Fibroblast of mammary gland (primary cell): ENCODE data around the gene UGGT2.

Source experiments
- DNase-seq: peaks from one replicate; pipeline ENCODE4 v3.0.0-alpha.2; 2010; ENCODE audit warnings: low read depth
- H3K4me3 ChIP-seq: 2 replicates; pipeline ENCODE4 v1.5.1; 2011; ENCODE audit warnings: low read depth, mild to moderate bottlenecking, low read length, moderate library complexity; ENCODE audit not compliant: control insufficient read depth
- TF ChIP-seq, protein P1 (sequence below): conservative IDR thresholded peaks from 2 replicates; pipeline ENCODE4 v1.5.1; 2011; ENCODE audit warnings: low read depth, low read length, inconsistent platforms; ENCODE audit not compliant: control insufficient read depth, insufficient read depth

UGGT2 gene

DNA sequence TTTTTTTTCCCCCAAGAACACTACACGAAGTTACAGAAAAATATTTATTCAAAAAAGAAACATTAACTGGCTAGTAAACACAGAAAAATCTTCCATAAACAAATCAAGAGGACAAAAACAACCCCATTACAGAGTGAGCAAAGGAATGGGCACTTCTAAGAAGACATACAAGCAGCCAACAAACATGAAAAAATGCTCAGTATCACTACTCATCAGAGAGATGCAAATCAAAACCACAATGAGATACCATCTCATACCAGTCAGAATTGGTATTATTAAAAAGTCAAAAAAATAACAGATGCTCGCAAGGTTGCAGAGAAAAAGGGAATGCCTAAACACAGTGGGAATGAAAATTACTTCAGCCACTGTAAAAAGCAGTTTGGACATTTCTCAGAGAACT, 131.7 kb downstream of the UGGT2 start:
- peak; percentile 6 for DNase-seq
- H3K4me3 ChIP-seq: no peak overlapping the region
- TF ChIP-seq, protein P1, sequence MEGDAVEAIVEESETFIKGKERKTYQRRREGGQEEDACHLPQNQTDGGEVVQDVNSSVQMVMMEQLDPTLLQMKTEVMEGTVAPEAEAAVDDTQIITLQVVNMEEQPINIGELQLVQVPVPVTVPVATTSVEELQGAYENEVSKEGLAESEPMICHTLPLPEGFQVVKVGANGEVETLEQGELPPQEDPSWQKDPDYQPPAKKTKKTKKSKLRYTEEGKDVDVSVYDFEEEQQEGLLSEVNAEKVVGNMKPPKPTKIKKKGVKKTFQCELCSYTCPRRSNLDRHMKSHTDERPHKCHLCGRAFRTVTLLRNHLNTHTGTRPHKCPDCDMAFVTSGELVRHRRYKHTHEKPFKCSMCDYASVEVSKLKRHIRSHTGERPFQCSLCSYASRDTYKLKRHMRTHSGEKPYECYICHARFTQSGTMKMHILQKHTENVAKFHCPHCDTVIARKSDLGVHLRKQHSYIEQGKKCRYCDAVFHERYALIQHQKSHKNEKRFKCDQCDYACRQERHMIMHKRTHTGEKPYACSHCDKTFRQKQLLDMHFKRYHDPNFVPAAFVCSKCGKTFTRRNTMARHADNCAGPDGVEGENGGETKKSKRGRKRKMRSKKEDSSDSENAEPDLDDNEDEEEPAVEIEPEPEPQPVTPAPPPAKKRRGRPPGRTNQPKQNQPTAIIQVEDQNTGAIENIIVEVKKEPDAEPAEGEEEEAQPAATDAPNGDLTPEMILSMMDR: no peak

DNA sequence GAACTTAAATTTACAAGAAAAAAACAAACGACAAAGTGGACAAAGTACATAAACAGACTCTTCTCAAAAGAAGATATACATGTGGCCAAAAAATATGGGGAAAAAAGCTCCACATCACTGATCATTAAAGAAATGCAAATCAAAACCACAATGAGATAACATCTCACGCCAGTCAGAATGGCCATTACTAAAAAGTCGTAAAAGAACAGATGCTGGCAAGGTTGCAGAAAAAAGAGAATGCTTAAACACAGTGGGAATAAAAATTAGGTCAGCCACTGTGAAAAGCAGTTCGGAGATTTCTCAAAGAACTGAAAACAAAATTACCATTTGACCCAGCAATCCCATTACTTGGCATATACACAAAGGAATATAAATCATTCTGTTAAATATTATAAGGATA, 132.7 kb downstream of the UGGT2 start:
- TF ChIP-seq, protein P1: no peak
- DNase-seq: no peak
- no peak overlapping the region for H3K4me3 ChIP-seq

DNA sequence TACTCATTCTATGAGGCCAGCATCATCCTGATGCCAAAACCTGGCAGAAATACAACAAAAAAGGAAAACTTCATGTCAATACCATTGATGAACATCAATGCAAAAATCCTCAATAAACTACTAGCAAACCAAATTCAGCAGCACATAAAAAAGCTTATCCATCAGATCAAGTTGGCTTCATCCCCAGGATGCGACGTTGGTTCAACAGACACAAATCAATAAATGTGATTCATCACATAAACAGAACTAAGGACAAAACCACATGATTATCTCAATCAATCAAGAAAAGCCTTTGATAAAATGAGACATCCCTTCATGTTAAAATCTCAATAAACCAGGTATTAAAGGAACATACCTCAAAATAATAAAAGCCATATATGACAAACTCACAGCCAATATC, 134.3 kb downstream of the UGGT2 start:
- DNase-seq: no peak
- TF ChIP-seq, protein P1: no peak
- no peak overlapping the region for H3K4me3 ChIP-seq

DNA sequence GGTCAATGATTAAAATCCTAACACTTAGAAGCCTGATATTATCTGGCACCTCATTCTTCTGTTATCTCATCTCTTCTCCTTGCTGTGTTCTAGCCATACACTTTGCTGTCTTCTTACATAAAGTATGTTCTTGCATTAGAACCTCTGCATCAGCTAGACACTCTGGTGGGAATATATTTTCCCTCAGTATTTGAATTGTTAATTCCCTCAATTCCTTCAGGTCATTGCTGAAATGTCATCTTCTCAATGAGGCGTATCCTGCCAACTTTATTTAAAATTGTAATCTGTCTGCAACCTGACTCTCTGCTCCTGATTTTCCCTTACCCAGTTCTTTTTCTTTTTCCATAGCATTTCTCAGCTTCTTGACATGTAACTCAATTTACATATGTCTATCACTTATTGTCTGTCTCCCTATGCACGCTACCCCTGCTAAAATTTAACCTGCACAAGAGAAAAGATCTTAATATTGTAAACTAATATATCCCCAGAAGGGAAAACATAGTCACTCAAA, 138.2 kb downstream of the UGGT2 start:
- DNase-seq: no peak
- TF ChIP-seq, protein P1: no peak
- H3K4me3 ChIP-seq: no peak overlapping the region

DNA sequence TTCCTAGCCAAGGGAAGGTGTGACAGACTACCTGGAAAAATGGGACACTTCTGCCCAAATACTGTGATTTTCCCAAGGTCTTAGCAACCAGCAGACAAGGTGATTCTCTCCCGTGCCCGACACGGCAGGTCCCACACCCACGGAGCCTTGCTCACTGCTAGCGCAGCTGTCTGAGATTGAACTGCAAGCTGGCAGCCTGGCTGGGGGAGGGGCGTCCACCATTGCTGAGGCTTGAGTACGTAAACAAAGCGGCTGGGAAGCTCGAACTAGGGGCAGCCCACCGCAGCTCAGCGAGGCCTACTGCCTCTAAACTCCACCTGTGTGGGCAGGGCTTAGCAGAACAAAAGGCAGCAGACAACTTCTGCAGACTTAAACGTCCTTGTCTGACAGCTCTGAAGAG, 146.2 kb downstream of the UGGT2 start:
- DNase-seq: no peak
- H3K4me3 ChIP-seq: no peak overlapping the region
- TF ChIP-seq, protein P1: no peak

DNA sequence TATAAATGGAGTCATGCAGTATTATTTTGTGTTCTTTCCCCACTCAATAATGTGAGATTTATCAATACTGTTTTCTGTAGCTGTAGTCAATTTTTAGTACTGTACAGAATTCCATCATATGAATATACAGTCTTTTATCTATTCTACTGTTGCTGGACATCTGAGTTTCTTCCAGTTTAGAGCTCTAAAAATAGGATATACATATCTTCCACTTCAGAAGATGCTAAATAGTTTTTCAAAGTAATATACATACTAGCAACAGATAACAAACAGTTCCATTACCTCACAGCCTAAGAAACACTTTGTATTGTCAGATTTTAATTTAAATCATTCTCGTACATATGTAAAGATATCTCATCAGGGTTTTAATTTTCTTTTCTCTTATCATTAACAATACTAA, 149.6 kb downstream of the UGGT2 start:
- TF ChIP-seq, protein P1: no peak
- DNase-seq: no peak
- H3K4me3 ChIP-seq: no peak overlapping the region

DNA sequence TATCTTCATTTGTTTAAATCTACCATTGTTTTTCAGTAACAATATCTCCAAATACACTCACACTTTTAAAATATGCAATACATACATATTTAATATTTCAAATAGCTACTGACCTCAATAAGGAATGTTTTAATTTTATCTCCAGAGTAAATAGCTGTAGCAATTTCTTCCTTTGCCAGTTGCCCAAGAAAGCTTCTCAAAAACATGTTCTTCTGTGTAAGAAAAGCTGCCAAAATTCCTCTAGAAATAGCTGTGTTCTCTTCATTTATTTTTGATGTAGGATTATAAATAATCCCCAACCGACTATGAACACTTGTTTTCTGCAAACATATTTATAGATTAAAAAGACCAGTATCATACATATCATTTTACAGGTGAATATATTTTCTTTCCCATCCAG, 150.5 kb downstream of the UGGT2 start:
- H3K4me3 ChIP-seq: no peak overlapping the region
- TF ChIP-seq, protein P1: no peak
- DNase-seq: no peak
